ENCODE data around the gene KLHL40.
A peak's percentile ranks its signal among the peaks of the same experiment; 100 is the strongest.

KLHL40 gene, protein sequence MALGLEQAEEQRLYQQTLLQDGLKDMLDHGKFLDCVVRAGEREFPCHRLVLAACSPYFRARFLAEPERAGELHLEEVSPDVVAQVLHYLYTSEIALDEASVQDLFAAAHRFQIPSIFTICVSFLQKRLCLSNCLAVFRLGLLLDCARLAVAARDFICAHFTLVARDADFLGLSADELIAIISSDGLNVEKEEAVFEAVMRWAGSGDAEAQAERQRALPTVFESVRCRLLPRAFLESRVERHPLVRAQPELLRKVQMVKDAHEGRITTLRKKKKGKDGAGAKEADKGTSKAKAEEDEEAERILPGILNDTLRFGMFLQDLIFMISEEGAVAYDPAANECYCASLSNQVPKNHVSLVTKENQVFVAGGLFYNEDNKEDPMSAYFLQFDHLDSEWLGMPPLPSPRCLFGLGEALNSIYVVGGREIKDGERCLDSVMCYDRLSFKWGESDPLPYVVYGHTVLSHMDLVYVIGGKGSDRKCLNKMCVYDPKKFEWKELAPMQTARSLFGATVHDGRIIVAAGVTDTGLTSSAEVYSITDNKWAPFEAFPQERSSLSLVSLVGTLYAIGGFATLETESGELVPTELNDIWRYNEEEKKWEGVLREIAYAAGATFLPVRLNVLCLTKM

DNA sequence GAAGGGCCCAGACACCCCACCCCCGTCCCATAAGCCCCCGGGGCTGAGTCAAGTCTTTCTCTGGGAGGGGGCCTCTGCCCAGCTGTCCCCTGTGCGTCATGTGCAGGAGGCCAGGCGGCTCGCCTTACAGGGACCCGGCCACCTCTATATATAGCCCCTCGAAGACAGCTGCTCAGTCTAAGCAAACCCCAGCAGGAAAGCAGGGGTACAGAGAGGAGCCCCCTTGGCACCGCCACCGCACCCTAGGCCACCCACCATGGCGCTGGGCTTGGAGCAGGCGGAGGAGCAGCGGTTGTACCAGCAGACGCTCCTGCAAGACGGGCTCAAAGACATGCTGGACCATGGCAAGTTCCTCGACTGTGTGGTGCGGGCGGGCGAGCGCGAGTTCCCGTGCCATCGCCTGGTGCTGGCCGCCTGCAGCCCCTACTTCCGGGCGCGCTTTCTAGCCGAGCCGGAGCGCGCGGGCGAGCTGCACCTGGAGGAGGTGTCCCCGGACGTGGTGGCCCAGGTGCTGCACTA lies at the start of gene KLHL40:
Gene KLHL40 (plus strand): TSS at position 175 of the 519 bp plus-strand sequence. CDS start 82 bp downstream, at position 257.
- no peak for DNase-seq
- Mint-ChIP-seq H3K27me3 (peaks cover 18 to 55% of the 10 kb centered on the region in 2 donors), H3K27ac (no peak within 1 kb of the TSS), H3K4me3 (peak within 1 kb of the TSS in 1 of 2 donors; percentile 8), H3K4me1 (peaks cover 1 to 7% of the 10 kb centered on the region in 2 donors), H3K36me3 (no peaks in the 10 kb centered on the region), H3K9me3 (no peaks in the 10 kb centered on the region)
- no peak for ATAC-seq (replicated peaks)

DNA sequence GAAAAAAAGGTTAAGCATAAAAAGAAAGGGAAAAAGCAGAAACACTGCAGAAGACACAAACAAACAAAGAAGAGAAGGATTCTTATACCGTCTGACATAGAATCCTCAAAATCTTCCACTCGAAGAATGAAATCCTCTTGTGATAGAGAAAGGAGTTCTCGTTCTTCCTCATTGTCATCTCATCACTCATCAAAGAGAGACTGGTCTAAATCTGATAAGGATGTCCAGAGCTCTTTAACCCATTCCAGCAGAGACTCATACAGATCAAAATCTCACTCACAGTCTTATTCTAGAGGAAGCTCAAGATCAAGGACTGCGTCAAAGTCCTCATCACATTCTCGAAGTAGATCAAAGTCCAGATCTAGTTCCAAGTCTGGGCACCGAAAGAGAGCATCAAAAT lies 48.3 kb upstream of the KLHL40 start:
- Mint-ChIP-seq H3K4me3 (no peak overlapping the region), H3K4me1 (peaks cover 0 to 2% of the 10 kb centered on the region in 2 donors), H3K36me3 (peaks cover 22 to 31% of the 10 kb centered on the region in 2 donors), H3K27me3 (no peaks in the 10 kb centered on the region), H3K27ac (no peak overlapping the region), H3K9me3 (no peaks in the 10 kb centered on the region)
- DNase-seq (no peak), ATAC-seq (replicated peaks) (no peak)

DNA sequence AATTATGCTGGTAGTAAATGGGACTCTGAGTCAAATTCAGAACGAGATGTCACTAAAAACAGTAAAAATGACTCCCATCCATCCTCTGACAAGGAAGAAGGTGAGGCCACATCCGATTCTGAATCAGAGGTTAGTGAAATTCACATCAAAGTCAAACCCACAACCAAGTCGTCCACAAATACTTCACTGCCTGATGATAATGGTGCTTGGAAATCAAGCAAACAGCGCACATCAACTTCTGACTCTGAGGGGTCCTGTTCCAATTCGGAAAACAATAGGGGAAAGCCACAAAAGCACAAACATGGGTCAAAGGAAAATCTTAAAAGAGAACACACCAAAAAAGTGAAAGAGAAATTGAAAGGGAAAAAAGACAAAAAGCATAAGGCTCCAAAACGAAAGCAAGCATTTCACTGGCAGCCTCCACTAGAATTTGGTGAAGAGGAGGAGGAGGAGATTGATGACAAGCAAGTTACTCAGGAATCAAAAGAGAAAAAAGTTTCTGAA lies 46.9 kb upstream of the KLHL40 start:
- no peak for ATAC-seq (replicated peaks)
- Mint-ChIP-seq H3K4me3 (no peak overlapping the region), H3K9me3 (no peaks in the 10 kb centered on the region), H3K4me1 (peaks cover 0 to 2% of the 10 kb centered on the region in 2 donors), H3K27ac (no peak overlapping the region), H3K36me3 (peaks cover 20 to 31% of the 10 kb centered on the region in 2 donors), H3K27me3 (no peaks in the 10 kb centered on the region)
- no peak for DNase-seq

DNA sequence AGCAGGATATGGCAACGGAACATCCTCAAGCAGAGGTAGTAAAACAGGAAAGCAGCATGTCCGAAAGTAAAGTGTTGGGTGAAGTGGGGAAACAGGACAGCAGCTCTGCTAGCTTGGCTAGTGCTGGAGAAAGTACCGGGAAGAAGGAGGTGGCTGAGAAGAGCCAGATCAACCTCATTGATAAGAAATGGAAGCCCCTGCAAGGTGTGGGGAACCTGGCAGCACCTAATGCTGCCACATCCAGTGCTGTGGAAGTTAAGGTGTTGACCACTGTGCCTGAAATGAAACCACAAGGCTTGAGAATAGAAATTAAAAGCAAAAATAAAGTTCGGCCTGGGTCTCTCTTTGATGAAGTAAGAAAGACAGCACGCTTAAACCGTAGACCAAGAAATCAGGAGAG lies 46.1 kb upstream of the KLHL40 start:
- H3K27ac Mint-ChIP-seq = no peak overlapping the region

DNA sequence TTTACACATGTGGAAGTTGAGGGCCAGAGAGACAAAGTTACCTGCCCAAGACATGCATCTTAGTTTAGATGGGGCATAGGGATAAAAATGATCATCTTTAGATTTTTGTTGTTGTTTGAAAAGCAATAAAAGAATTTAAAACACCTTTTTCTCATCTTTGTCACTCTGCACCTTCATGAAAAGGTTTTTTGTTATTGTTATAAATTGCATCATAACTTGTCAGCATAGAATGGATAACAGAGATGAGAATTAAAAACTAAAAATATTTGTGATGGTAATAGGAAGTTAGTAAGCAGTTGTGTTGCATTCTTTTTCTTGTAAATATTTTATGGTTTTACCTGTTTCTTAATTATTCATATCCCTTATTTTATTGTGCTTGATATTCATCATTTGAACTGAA lies 45.2 kb upstream of the KLHL40 start:
- ATAC-seq (replicated peaks) (no peak), DNase-seq (no peak)
- H3K27ac Mint-ChIP-seq = no peak overlapping the region
- no peaks in the 10 kb centered on the region for H3K27me3 Mint-ChIP-seq
- peaks cover 25 to 34% of the 10 kb centered on the region in 2 donors for H3K36me3 Mint-ChIP-seq
- H3K9me3 Mint-ChIP-seq = no peaks in the 10 kb centered on the region
- no peaks in the 10 kb centered on the region for H3K4me1 Mint-ChIP-seq
- no peak overlapping the region for H3K4me3 Mint-ChIP-seq

More for the DNA sequence above, 46.1 kb upstream of the KLHL40 start:
- DNase-seq (no peak), ATAC-seq (replicated peaks) (no peak)
- Mint-ChIP-seq H3K36me3 (peaks cover 18 to 28% of the 10 kb centered on the region in 2 donors), H3K4me1 (no peaks in the 10 kb centered on the region), H3K9me3 (no peaks in the 10 kb centered on the region), H3K27me3 (no peaks in the 10 kb centered on the region), H3K4me3 (no peak overlapping the region)

DNA sequence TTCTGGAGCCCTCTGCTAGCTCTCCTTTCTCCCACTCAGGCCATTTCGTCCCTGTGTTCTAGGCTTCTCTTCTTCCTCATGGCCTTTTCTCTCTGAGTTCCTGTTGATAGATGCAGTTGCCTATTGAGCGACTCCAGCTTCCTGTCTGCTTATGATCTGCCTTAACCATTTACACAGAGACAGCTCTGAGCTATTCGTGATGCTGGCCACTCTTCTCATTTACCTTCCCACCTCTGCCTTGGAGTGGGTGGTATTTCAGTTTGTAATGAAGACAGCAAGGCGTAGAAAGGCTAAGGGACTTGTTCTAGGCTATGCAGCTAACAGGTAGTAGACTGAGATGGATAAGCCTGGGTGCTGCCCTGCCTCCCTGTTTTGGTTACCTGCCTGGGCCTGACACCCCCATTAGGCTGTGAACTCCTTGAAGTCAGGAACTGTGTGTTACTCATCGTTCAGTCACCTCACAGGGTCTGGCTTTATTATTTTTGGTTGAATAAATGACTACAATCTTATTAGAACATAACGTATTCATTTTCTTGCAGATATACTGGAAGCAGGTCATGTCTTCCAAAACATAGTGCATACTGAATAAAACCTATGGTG lies 44.5 kb upstream of the KLHL40 start:
- no peak for ATAC-seq (replicated peaks)
- peaks cover 29 to 35% of the 10 kb centered on the region in 2 donors for H3K36me3 Mint-ChIP-seq
- H3K4me3 Mint-ChIP-seq = no peak overlapping the region
- no peaks in the 10 kb centered on the region for H3K27me3 Mint-ChIP-seq
- H3K4me1 Mint-ChIP-seq = no peaks in the 10 kb centered on the region
- DNase-seq = no peak
- no peak overlapping the region for H3K27ac Mint-ChIP-seq
- H3K9me3 Mint-ChIP-seq = no peaks in the 10 kb centered on the region

DNA sequence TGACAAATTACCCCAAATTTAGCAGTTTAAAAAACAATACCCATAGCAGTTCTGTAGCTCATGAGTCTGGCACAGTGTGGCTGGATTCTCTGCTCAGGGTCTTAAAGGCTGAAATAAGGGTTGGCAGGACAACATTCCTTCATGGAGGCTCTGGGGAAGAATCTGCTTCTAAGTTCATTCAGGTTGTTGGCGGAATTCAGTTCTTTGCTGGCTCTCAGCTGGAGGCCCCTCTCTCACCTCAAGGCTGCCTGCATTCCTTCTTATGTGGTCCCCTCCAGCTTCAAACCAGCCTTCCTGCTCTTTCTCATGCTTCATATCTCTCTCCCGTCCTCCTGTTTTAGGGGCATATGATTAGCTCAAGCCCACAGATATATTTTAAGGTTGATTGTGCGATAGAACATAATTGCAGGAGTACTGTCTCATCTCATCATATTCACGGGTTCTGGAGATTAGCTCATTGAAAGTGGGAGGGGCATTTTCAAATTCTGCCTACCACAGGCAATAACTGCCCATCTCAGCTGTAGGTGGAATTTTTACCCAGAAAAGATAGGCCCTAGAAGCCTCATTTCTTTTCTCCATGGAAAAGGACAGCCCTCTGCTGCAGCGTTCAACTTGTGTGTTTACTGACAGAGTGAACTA lies 37.4 kb upstream of the KLHL40 start:
- peaks cover 10 to 16% of the 10 kb centered on the region in 2 donors for H3K4me1 Mint-ChIP-seq
- H3K27ac Mint-ChIP-seq = no peak overlapping the region

DNA sequence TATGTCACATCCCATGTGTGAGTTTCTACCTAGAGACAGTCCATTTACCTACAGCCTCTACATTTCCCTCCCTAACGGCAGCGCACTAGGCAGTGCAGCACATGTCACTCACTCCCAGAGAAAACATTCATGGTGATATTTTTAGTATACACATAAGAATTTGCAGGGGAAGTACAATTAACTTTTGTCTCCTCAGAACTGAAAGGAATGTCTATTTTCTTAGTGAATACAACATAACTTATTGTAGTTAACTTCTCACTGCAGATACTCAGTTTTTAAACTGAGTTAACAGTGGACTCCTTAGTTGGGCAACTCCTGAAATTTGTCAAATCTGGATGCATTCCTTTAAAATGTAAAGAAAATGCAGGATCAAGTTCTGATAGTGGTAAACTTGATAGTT lies 36.3 kb upstream of the KLHL40 start:
- DNase-seq = no peak
- ATAC-seq (replicated peaks) = no peak
- H3K27ac Mint-ChIP-seq = no peak overlapping the region
- H3K4me3 Mint-ChIP-seq = no peak overlapping the region
- H3K9me3 Mint-ChIP-seq = no peaks in the 10 kb centered on the region
- peaks cover 29 to 36% of the 10 kb centered on the region in 2 donors for H3K36me3 Mint-ChIP-seq
- H3K4me1 Mint-ChIP-seq = peaks cover 15 to 27% of the 10 kb centered on the region in 2 donors
- H3K27me3 Mint-ChIP-seq = peaks cover 20 to 22% of the 10 kb centered on the region in 2 donors

More for the DNA sequence above, 37.4 kb upstream of the KLHL40 start:
- Mint-ChIP-seq H3K27me3 (peaks cover 10 to 12% of the 10 kb centered on the region in 2 donors), H3K36me3 (peaks cover 33 to 40% of the 10 kb centered on the region in 2 donors), H3K4me3 (no peak overlapping the region), H3K9me3 (no peaks in the 10 kb centered on the region)
- DNase-seq (no peak), ATAC-seq (replicated peaks) (no peak)

DNA sequence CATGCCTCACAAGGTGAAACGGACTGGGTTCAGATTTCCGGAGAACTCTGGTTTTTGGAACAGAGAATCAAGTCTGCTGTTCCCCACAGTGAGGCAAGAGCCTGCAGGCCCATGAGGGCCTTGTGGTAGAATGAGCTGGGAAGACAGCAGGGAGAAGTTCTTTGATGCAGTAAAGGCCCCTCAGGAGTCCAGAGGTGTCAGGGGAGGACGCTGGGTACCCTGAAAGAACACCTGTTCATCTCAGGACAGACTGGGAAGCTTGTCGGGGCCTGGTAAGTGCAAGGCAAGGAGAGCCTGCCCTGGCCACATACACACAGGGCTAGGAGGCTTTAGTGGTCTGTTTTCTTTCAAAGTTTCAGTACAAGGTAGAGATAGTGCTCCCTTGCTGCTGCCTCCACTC lies 35.6 kb upstream of the KLHL40 start:
- DNase-seq (no peak), ATAC-seq (replicated peaks) (no peak)
- Mint-ChIP-seq H3K36me3 (peaks cover 24 to 31% of the 10 kb centered on the region in 2 donors), H3K4me3 (no peak overlapping the region), H3K27me3 (peaks cover 20 to 22% of the 10 kb centered on the region in 2 donors), H3K9me3 (no peaks in the 10 kb centered on the region), H3K4me1 (peaks cover 15 to 27% of the 10 kb centered on the region in 2 donors), H3K27ac (peak overlapping the region; percentile 27)

DNA sequence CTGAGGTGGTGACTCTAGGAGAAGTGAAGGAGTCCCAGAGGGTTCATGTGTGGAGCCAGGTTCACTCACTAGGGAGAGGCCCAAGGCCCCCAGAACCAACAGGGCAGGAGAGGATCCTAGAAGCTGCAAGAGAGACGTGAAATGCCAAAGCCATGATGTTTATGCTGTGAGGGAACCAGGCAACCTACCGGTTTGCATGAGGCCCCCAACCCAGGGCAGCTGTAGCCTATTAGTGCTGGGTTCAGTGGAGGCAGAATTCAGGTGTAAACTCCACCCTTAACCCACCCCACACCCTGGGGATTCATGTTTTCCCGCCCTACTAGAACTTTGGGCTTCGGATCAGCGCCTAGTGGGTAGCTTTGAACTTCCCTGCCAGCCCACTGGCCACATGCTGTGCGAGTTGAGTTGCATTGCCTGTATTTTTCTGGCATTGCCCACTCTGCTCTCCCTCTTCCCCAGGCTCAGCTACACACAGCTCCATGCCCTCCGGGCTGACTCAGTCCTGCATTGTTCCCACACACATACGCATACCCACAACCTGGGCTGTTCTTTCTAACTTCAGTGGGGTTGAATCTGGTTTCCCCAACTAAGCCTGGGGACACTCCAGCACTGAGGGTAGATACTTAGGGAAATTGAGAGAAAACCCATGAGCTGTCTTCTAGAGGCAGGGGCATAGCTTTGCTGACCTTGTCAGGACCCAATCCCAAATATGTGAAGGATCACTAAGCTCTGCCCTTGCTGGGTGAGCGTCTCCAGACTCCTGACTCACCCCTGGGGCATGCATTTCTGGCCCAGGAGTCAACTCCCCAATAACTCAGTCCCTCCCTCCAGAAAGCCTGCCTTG lies 33.9 kb upstream of the KLHL40 start:
- Mint-ChIP-seq H3K4me1 (peaks cover 15 to 27% of the 10 kb centered on the region in 2 donors), H3K9me3 (no peaks in the 10 kb centered on the region), H3K27me3 (peaks cover 20 to 22% of the 10 kb centered on the region in 2 donors), H3K36me3 (peaks cover 16 to 24% of the 10 kb centered on the region in 2 donors), H3K27ac (no peak overlapping the region), H3K4me3 (no peak overlapping the region)
- no peak for ATAC-seq (replicated peaks)
- no peak for DNase-seq

DNA sequence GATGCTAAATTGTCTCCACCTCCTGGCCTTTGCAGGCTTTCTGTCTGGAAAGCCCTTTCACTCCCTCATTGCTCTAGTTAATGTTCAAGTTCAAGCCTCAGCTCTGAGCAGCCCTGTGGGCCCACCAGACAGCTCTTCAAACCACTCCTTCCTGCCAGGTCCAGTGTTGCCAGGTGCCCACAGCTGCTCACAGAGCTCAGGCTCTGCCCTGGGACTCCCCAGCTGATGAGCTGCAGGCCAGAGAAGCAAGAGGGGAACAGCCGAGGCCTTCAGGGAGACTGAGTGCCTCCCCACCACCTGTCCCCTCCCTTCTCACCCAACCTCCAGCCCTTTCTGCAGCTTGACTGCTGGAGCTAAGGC lies 33.1 kb upstream of the KLHL40 start:
- peaks cover 11 to 18% of the 10 kb centered on the region in 2 donors for H3K36me3 Mint-ChIP-seq
- H3K27ac Mint-ChIP-seq = no peak overlapping the region
- no peaks in the 10 kb centered on the region for H3K9me3 Mint-ChIP-seq
- peaks cover 20 to 22% of the 10 kb centered on the region in 2 donors for H3K27me3 Mint-ChIP-seq
- no peak for ATAC-seq (replicated peaks)
- H3K4me3 Mint-ChIP-seq = no peak overlapping the region
- H3K4me1 Mint-ChIP-seq = peaks cover 15 to 27% of the 10 kb centered on the region in 2 donors
- DNase-seq = no peak

DNA sequence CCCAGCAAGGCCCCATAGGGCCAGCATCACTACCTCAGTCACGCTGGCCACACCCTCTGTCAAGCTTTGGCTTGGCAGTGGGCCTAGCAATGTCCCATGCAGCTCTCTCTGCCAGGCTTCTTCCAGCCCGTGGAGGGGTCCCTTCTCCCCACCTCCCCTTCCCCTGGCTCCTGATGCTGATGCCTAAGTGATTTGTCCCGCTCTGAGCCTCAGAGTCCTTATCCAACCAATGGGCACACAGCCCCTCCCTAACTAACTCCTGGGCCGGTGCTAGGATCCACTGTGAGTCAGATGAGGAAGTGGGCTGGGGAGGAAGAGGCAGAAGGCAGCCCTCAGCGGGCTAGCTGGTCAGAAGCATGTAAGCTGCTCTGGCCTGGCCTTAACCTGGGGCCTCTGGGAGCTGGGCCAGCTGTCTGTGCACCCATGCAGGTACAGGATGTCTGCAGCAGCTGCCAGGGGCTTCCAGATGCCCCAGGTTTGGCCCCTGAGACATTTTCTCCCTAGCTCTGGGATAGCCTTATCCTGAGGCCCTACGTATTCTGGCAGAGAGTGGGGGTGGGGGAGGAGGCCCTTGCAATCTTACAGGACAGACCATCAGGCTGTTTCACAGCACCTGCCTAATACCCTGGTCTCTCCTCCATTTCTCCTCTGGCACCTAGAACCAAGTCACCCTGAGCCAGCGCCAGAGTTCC lies 32.6 kb upstream of the KLHL40 start:
- H3K36me3 Mint-ChIP-seq = peaks cover 9 to 16% of the 10 kb centered on the region in 2 donors
- ATAC-seq (replicated peaks) (peak; percentile 61 to 66), DNase-seq (no peak)
- peak overlapping the region; percentile 87 to 90 for H3K4me3 Mint-ChIP-seq
- H3K27ac Mint-ChIP-seq = no peak overlapping the region
- peaks cover 20 to 22% of the 10 kb centered on the region in 2 donors for H3K27me3 Mint-ChIP-seq
- H3K4me1 Mint-ChIP-seq = peaks cover 15 to 27% of the 10 kb centered on the region in 2 donors
- no peaks in the 10 kb centered on the region for H3K9me3 Mint-ChIP-seq

DNA sequence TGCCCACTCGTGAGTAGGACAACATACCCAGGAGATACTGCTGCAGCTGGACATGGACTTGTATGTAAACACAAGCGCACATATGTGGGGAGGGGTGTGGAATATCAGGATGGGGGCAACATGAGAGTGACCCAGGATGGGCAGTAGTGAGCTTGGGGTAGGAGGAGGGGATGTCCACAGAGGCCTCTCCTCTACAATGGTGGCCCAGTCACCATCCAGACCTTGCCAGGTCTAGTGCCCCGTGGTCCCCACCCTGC lies 32.1 kb upstream of the KLHL40 start:
- ATAC-seq (replicated peaks) = no peak
- H3K36me3 Mint-ChIP-seq = peaks cover 6 to 12% of the 10 kb centered on the region in 2 donors
- H3K4me1 Mint-ChIP-seq = peaks cover 15 to 27% of the 10 kb centered on the region in 2 donors
- no peak overlapping the region for H3K27ac Mint-ChIP-seq
- DNase-seq = no peak
- peak overlapping the region; percentile 87 to 90 for H3K4me3 Mint-ChIP-seq
- H3K27me3 Mint-ChIP-seq = peaks cover 20 to 22% of the 10 kb centered on the region in 2 donors
- H3K9me3 Mint-ChIP-seq = no peaks in the 10 kb centered on the region

Data from stimulated activated naive B cell treated with anti-CD40 and anti-IgM and Interleukin-4, amounts not matched to agents 10 μg/mL and 1 μg/mL and 100 μg/mL, for 72 hours (primary cell).